A673 (cell line): Measurements from ENCODE around the gene GARNL3.

Experiments used
- CTCF ChIP-seq: fragments of 300-800, 200-600 bp; sonication (generic); conservative IDR thresholded peaks from 2 replicates; pipeline ENCODE4 v1.5.1; 2017; ENCODE audit warnings: low read depth, mild to moderate bottlenecking, antibody characterized with exemption, low read length, moderate library complexity, mixed read lengths
- EZH2 ChIP-seq: fragments of 200-600 bp; sonication (generic); IDR thresholded peaks from 2 replicates; pipeline ENCODE4 v1.6.1; 2017; ENCODE audit warnings: borderline replicate concordance, low read depth, mild to moderate bottlenecking, mixed read lengths, antibody characterized with exemption, low read length; ENCODE audit not compliant: poor library complexity, severe bottlenecking

GRCh38 chr9:127344368-127345000, 79.9 kb downstream of the GARNL3 start:
- TF ChIP-seq CTCF (no peak), EZH2 (no peak)
